ENCODE data around the gene ADM2. TPM values are rescaled to one million over a fixed set of nuclear protein-coding genes. Genes with fewer than 3 reads are reported as not detected.

Gene ADM2
- total RNA-seq, 1 donor from 2014 or later, result not detected

DNA sequence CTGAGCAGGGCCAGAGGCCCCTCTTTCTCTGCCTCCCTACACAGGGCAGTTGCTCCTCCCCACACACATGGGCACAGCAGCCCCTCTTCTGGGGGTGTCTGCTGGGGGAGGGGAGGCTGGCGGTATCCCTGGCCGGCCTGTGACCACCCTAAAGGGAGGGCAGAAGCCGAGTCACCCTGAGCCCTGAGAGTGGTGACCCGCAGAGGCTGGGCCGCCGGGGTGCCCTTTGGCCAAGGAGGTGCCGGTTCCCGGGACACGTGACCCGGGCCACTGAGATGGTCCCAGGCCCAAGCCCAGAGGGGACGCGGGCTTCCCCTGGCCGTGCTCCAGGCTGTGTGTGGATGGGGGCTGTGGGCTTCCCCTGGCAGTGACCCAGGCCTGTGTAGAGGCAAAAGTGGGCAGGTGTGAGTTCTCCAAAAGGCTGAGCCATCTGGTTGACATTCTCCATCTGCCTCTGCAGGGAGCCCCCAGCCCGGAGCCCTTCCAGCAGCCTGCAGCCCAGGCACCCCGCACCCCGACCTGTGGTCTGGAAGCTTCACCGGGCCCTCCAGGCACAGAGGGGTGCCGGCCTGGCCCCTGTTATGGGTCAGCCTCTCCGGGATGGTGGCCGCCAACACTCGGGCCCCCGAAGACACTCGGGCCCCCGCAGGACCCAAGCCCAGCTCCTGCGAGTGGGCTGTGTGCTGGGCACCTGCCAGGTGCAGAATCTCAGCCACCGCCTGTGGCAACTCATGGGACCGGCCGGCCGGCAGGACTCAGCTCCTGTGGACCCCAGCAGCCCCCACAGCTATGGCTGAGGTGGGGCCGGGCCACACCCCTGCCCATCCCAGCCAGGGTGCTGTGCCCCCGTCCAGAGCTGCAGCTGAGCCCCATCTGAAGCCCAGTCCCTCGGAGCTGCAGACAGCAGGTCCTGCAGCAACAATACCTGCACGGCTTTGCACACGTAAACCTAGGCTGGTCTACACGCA, 1.0 kb downstream of the ADM2 start:
- no peak for DNase-seq (ENCODE audit: low spot score in 2 of 2)
- no peak overlapping the region for H3K27ac ChIP-seq
- peak overlapping the region in 1 of 2 donors; percentile 58 for H3K4me3 ChIP-seq
- intact Hi-C loops (cut with DNase I), result no loop called here
- H3K27me3 ChIP-seq, result peaks cover 20% of the 10 kb centered on the region
- peaks cover 0 to 3% of the 10 kb centered on the region in 2 donors for H3K4me1 ChIP-seq
- no peak for TF ChIP-seq CTCF (IDR thresholded peaks at IDR 0.05)
- H3K36me3 ChIP-seq, result no peaks in the 10 kb centered on the region
- H3K9me3 ChIP-seq, result no peaks in the 10 kb centered on the region

- DNase-seq (ENCODE audit: low spot score in 2 of 2), result no peak
- Histone ChIP-seq H3K4me3 (no peak overlapping the region), H3K27ac (no peak overlapping the region), H3K4me1 (peaks cover 0 to 3% of the 10 kb centered on the region in 2 donors), H3K27me3 (peaks cover 20% of the 10 kb centered on the region), H3K36me3 (no peaks in the 10 kb centered on the region), H3K9me3 (no peaks in the 10 kb centered on the region)
- no peak for TF ChIP-seq CTCF (IDR thresholded peaks at IDR 0.05)
- intact Hi-C loops (cut with DNase I), result no loop called here
Observed at GRCh38 chr22:50483106-50483505, 1.8 kb downstream of the ADM2 start.

GRCh38 chr22:50483556-50483955, 2.2 kb downstream of the ADM2 start:
- Histone ChIP-seq H3K4me3 (no peak overlapping the region), H3K27me3 (peaks cover 20% of the 10 kb centered on the region), H3K4me1 (peaks cover 0 to 3% of the 10 kb centered on the region in 2 donors), H3K9me3 (no peaks in the 10 kb centered on the region), H3K27ac (no peak overlapping the region), H3K36me3 (no peaks in the 10 kb centered on the region)
- intact Hi-C loops (cut with DNase I), result no loop called here
- TF ChIP-seq CTCF (IDR thresholded peaks at IDR 0.05), result no peak
- DNase-seq (ENCODE audit: low spot score in 2 of 2), result no peak

GRCh38 chr22:50483977-50484853, 2.9 kb downstream of the ADM2 start:
- H3K27me3 ChIP-seq, result peaks cover 20% of the 10 kb centered on the region

More at GRCh38 chr22:50483977-50484853, 2.9 kb downstream of the ADM2 start:
- TF ChIP-seq CTCF (IDR thresholded peaks at IDR 0.05), result no peak
- DNase-seq (ENCODE audit: low spot score in 2 of 2), result no peak
- no peak overlapping the region for H3K4me3 ChIP-seq
- H3K27ac ChIP-seq, result no peak overlapping the region
- H3K9me3 ChIP-seq, result no peaks in the 10 kb centered on the region
- intact Hi-C loops (cut with DNase I), result no loop called here
- H3K36me3 ChIP-seq, result no peaks in the 10 kb centered on the region
- H3K4me1 ChIP-seq, result peaks cover 0 to 3% of the 10 kb centered on the region in 2 donors
